ENCODE results near the gene PTCH1. TPM values are rescaled to one million over a fixed set of nuclear protein-coding genes. Genes with fewer than 3 reads are reported as not detected.

Gene PTCH1
- total RNA-seq, 1 donor from 2014 or later = 8.3 TPM

DNA sequence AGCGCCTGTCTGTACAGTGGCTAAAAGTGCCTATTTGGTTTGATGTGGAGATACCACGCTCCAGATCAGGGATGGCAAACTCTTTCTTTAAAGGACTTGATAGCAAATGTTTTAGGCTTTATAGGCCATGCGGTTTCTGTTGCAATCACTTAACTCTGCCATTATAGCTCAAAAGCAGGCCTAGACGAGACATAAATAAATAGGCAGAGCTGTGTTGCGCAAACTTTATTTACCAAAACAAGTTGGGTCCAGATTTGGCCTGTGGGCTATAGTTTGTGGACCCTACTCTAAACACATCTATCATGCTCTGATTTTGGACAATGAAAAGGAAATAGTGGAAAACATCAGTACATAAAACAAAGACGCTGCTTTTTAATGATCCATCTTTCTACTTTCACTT lies 79.2 kb downstream of the PTCH1 start:
- DNase-seq = no peak

DNA sequence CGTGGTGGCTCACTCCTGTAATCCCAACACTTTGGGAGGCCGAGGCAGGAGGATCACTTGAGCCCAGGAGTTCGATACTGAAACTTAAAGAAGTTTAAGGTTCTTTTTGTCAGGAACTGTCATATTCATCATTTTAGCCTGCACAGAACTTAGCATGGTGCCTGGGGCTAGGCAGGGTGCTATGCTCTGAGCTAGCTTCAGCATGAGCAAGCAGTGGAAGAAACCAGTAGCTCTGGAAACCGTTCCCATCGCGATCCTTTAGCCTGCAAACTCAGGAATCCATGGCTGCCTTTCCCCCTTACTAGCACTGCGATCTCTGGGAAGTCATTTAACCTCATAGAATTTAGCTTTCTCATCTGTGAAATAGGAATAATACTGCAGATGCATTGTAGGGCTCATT lies 80.4 kb downstream of the PTCH1 start:
- no peak for DNase-seq

DNA sequence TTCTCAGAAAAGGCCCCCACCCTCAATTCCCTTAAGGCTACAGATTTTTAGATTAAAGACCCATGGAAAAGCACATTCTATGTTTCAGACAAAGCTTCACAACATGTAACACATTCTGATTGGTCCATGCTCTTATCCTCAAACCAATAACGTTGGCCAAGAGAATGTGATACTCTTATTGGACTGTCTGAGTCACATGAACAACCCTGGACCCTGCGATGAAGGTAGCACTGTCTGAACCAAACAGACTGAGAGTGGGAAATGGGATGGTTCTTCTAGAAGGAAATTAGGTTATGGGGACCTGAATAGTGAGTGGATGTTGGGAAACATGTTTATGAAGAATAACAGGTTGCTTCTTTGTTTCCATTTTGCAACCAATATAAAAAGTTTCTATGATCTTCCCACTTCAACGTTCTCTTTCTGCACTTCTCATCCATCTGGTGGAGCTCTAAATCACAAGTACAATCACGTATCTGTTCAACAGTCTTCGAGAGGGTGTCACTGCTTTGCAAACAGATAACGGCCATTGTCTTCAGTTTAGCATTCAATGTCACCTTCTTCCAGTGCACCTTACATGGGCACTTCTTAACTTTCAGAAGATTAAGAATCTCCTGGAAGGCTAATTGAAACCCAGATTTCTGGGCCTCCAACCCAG lies 81.6 kb downstream of the PTCH1 start:
- no peak for DNase-seq

DNA sequence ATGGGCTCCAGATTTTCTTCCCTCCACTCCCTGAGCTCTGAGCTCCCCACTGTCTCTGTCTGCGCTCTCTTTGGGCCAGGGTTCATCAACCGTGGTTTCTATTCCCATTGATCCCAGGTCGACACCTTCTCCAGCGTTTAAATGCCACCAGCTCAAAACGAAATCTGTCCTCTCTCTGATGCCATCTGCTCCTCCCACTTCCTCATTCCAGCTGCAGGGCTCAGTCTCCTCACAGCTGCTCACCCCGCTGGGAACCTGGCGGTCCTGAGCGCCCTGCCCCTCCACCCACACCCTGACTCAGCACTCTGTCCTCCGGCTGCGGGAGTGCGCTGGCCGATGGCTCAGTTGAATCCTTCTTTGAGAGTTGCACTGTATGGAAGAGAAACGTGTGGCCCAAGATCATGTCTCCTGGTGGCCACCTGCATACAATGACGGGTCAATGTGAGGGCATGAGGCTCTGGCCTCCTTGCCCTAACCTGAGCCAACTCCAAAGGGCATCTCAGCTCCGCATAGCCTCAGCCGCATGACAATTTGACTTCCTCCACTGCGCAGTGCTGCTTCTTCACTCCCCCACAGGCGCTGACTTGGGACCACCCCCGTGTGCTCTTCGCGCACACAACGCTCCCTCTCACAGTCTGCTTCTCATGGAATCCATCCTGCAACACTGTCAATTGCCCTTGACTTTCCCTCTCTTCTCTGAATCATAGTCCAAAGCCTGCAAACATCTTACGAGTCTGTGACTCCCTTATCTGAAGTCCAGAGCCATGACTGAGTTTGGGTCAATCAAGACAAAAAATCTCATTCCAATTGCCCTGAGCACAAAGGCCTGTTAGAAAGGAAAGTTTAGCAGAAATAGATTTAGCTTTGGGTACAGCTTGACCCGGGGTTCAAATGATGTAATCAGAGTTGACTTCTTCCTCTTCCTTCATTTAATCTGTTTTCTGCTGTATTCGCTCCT lies 82.4 kb downstream of the PTCH1 start:
- no peak for DNase-seq

DNA sequence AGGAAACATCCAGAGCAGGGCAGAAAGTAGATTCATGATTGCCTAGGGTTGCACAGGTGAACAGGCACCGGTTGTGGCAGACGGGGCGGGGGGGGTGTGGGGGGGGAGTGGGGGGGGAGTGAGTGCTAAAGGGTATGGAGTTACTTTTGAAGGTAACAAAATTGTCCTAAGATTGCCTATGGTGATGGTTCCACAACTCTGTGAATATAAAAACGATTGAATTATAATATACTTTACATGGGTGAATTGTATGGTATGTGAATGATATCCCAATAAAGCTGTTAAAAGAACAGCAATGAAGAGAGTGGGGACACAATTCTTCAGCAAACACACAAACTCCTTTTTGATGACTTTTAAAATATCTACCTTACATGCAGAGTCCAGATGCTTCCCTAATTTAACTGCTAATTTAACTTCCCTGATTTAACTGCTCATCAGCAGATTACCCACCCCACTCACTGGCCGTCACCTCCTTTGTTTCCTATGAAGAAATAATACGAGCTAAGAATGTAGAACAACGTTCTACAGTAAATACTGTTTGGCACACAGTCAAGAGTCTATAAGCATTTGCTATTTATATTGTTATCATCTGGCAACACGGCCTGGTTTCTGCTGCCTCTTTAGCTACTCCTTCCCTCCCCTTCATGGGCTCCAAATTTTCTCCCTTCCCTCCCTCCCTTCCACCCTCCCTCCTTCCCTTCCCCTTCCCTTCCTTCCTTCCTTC lies 83.5 kb downstream of the PTCH1 start:
- DNase-seq = no peak

GRCh38 chr9:95431286-95431685 lies 85.5 kb downstream of the PTCH1 start:
- no peak for DNase-seq

DNA sequence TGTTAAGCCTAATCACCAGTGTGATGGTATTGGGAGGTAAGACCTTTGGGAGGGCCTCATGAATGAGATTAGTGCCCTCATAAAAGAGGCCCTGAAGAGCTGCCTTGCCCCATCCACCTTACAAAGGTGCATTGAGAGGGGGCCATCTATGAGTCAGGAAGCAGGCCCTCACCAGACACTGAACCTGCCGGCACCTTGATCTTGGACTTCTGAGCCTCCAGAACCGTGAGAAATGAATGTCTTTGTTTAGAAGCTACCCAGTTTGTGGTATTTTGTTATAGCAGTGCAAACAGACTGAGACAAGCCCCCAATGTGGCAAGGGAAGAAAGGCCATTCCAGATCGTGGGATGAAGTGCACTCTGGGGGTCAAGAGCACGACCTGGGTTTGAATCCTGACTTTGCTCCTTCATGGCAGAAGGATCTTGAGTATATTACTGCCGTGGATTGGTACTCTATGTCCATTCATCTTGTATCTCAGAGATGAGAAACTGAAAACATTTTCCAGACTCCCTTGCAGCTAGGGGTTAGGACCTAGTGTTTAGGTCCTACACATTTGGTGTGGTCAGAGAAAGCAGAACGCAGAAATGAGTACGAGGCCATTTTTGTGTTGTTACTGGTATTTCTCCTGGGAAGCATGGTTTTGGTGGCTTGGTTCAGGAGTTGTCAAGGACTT lies 86.7 kb downstream of the PTCH1 start:
- no peak for DNase-seq

DNA sequence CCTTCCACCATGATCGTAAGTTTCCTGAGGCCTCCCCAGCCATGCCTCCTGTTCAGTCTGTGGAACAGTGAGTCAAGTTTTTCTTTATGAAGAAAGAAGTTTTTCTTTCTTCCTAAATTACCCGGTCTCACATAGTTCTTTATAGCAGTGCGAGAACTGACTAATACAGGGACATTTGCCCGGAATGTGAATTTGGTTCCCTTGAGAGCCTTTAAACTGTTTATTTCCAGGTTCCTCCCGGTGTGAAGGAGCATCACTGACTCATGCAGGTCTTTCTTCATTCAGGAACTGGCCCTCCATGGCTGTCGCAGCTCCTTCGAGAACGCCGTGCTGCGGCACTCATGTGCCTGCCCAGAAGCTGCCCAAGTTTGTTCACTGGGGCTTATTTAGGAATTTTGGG lies 87.7 kb downstream of the PTCH1 start:
- no peak for DNase-seq

DNA sequence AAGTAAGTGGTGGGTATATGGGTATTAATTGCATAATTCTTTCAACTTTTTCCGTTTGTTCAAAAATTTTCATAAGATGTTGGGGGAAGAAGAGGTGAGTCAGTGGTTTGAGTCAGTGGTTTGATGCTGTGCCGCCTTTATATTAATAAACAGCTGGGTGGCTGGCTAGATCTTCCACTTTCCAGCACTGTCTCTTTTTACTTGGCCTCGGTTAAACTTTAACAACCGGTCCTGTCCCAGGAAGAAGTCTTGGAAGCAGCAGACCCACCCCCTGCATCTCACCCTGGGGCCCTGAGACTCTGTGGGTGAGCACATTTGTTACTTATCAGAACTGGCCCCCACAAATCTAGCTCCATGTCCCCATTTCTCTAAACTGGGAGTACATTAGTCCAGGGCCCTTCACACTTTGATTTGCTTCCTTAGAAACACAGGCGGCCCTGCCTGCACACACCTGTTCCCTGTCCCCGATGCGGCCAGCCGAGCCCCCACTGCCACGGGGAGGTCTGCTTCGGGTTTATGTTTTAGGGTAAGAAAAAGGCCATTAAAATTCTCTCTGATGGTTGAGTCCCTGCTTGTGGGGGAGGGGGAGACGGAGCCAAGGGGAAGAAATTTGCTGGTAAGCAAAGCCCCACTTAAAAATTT lies 90.7 kb downstream of the PTCH1 start:
- DNase-seq = no peak

DNA sequence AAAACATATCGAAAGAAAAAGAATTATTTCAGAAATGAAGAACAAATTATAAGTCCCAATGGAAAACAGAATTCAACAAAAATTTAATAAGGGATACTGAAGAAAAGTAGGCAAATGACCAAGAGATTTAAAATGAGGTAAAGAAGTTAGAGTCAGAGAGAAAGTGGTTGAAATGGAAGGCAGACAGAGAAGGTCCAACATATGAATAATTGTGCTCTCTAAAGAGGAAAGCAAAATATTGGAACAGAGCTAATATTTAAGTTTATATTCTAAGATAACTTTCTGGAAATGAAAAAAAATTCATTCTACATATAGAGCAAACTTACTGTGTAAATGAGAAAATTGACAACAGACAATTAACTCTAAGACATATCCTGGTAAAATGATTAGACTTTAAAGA lies 94.1 kb downstream of the PTCH1 start:
- no peak for DNase-seq

DNA sequence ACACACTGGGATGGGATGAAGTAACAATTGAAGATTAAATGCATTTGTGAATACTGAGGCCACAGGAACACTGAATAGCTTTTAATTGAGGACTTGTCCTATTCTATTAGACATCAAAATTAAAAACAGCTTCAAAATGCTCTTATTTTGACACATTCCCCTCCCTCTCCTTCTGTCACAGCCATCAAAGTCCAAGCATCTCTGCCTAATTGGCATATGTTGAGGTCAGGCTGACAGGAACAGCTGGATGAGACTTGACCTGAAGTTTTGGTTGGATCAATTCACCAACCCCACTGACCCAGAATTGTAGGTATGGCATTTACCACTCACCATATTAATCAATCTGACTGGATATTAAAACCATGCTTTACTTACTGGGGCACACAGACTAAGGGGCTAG lies 96.3 kb downstream of the PTCH1 start:
- no peak for DNase-seq

GRCh38 chr9:95419444-95419843 lies 97.3 kb downstream of the PTCH1 start:
- DNase-seq = no peak

DNA sequence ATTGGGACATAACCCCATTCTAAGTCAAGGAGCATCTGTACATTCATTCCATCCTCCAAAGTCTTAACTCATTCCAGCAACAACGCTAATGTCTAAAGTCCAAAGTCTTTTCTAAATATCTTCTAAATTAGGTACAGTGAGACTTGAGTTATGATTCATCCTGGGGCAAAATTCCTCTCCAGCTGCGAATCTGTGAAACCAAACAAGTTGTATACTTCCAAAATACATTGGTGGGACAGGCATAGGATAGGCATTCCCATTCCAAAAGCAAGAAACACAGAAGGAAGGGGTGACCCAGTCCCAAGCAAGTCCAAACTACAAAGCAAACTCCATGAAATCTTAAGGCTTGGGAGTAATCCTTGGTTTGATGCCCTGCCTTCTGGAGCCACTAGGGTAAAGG lies 101.6 kb downstream of the PTCH1 start:
- DNase-seq = no peak

DNA sequence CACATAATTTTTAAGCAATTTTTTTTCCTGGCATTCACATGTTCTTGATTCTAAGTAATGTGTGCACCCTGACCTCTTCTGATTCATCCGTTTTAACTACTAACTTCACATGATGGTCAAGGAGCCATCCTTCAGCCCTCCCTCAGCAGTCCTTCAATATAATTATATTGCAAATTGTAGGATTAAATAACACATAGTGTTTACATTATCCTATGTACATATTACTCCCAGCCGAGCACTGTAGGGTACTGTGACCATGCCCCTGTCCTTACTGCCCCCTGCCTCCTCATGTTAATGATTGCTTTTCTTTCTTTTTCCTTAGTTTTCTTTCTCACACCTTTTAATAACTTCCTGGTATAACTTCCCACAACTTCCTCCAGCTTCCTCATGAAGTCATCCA lies 103.0 kb downstream of the PTCH1 start:
- no peak for DNase-seq

DNA sequence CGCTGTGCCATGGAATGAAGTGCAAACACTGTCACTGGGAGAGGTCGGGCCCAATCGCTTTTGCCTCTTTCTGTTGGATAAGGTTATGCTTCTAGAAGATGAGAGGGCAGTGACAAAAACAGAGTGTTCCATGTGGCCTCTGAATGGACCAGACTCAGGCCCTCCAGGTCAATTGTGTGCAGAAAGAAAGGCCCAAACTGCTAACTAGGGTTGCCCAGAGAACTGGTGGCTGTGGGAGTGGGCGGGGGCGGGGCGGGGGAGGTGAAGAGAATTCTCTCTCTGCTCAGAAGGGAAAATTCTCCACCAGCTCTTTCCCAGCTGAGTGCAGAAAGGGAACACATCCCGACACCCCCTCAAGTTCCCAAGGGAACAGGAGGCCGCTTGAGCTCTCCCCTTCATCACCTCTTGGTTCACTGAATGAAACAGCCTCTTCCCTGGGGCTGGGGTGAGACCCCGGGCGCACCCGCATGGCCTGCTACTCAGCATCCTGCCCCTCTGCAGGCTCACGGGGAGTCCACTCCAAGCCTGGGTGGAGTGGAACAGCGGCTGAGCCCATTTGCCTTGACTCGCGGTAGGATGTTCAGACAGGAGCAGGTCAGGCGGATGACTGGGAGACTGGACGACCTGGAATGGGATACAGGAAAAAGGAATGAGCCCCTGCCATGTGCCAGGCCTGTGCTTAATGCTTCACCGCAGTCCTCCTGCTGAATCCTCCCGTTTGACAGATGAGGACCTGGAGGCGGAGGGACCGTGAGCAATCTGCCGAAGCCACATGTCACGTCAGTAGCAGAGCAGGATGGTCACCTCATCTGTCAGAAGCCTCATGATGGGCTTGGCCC lies 105.5 kb downstream of the PTCH1 start:
- DNase-seq = no peak

- no peak for DNase-seq
Measured at GRCh38 chr9:95409650-95410426, 106.9 kb downstream of the PTCH1 start.

DNA sequence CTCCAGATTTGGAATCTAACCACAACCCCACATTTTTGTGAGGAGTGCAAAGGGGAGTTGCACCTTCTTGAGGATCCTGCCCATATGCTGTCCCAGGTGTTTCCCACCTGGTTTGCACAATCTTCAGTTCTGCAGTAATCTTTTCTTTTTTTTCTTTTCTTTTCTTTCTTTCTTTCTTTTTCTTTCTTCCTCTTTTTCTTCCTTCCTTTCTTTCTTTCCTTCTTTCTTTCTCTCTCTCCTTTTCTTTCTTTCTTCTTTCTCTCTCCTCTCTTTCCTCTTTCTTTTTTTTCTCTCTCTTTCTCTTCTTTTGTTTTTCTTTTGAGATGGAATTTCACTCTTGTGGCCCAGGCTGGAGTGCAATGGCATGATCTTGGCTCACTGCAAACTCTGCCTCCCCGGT lies 109.2 kb downstream of the PTCH1 start:
- no peak for DNase-seq

DNA sequence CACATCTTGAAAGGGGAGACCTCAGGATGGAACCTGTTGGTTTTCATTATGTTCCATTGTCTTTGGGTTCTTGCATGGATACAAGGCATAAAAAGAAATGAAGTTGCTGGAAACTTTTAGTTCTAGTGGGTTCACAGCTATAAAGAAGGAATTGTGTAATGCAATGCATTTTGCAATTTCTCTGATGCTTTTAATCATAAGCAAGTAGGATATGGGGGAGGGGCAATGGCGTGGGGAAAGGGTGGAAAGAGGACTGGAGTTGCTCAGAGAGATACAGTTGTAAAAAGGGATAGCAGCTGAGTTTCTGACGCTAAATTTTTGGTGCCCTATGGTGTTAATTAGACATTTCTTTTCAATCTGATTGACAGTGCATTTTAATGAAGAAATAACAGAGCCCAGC lies 110.7 kb downstream of the PTCH1 start:
- no peak for DNase-seq

DNA sequence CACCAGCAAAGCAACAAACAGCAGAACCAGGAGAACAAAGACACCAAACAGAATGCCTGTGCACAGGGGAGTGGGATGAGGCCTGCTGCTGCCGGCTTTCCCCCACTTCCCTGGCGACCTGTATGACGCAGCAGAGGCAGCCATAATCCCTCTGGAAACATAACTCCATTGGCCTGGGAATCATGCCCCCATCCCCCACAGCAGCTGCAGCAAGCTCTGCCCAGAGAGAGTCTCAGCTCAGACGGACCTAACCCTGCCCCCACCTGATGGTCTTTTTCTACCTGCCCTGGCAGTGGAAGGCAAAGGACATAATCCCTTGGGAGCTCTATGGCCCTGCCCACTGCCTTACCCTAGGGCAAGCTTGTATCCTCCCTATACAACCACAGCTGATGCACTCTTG lies 117.5 kb downstream of the PTCH1 start:
- DNase-seq = no peak
